ENCODE measurements around the gene S100A1. TPM values are rescaled to one million over a fixed set of nuclear protein-coding genes. Genes with fewer than 3 reads are reported as not detected.
"Not testable (repeated sequence)": the region's sequence is repeated elsewhere in the genome, so short reads cannot be mapped to it uniquely, and the experiment has no call there.

S100A1 gene
- total RNA-seq, 1 experiment from 2014 or later = not detected

- Mint-ChIP-seq H3K4me1 (ENCODE audit: low read depth, unreplicated experiment) (no peaks in the 10 kb centered on the region), H3K27ac (ENCODE audit: unreplicated experiment) (no peak overlapping the region), H3K9me3 (ENCODE audit: low read depth, unreplicated experiment) (no peaks in the 10 kb centered on the region), H3K36me3 (ENCODE audit: insufficient read depth, unreplicated experiment) (no peaks in the 10 kb centered on the region), H3K4me3 (ENCODE audit: low read depth, unreplicated experiment) (no peak overlapping the region), H3K27me3 (ENCODE audit: unreplicated experiment) (no peaks in the 10 kb centered on the region)
- no TSS peak for BruUV-seq (replicated peaks)
- no peak for DNase-seq
- TF ChIP-seq CTCF (IDR thresholded peaks at IDR 0.05; ENCODE audit: unreplicated experiment) = no peak
- CTCF ChIA-PET = interaction anchor here (0.7 kb wide), 1 partner anchor 25 kb away, joined by 3 read pairs; no protein-coding TSS in a partner anchor
- intact Hi-C loops (cut with micrococcal nuclease; ENCODE audit: unreplicated experiment) = no loop called here
These were observed 44.3 kb upstream of the S100A1 start for GRCh38 chr1:153583976-153584375.

GRCh38 chr1:153585006-153585405 lies 43.2 kb upstream of the S100A1 start:
- CTCF ChIA-PET = interaction anchor here (0.7 to 1.8 kb wide), 2 partner anchors 13 to 42 kb away, joined by 3 to 6 read pairs; partner anchors contain the start of gene S100A13
- Mint-ChIP-seq H3K36me3 (ENCODE audit: insufficient read depth, unreplicated experiment) (no peaks in the 10 kb centered on the region), H3K27ac (ENCODE audit: unreplicated experiment) (no peak overlapping the region), H3K9me3 (ENCODE audit: low read depth, unreplicated experiment) (no peaks in the 10 kb centered on the region), H3K4me3 (ENCODE audit: low read depth, unreplicated experiment) (no peak overlapping the region), H3K4me1 (ENCODE audit: low read depth, unreplicated experiment) (no peaks in the 10 kb centered on the region), H3K27me3 (ENCODE audit: unreplicated experiment) (no peaks in the 10 kb centered on the region)
- intact Hi-C loops (cut with micrococcal nuclease; ENCODE audit: unreplicated experiment) = no loop called here
- DNase-seq = no peak
- BruUV-seq (replicated peaks) = no TSS peak
- TF ChIP-seq CTCF (IDR thresholded peaks at IDR 0.05; ENCODE audit: unreplicated experiment) = no peak

- no peaks in the 10 kb centered on the region for H3K4me1 Mint-ChIP-seq (ENCODE audit: low read depth, unreplicated experiment)
- CTCF ChIA-PET = interaction anchor here (0.6 to 1.8 kb wide), 3 partner anchors 41 to 528 kb away, joined by 4 to 8 read pairs (median 6); partner anchors contain the start of gene S100A13
- no peaks in the 10 kb centered on the region for H3K36me3 Mint-ChIP-seq (ENCODE audit: insufficient read depth, unreplicated experiment)
- no peaks in the 10 kb centered on the region for H3K9me3 Mint-ChIP-seq (ENCODE audit: low read depth, unreplicated experiment)
- no peak overlapping the region for H3K4me3 Mint-ChIP-seq (ENCODE audit: low read depth, unreplicated experiment)
- no peak for TF ChIP-seq CTCF (IDR thresholded peaks at IDR 0.05; ENCODE audit: unreplicated experiment)
- intact Hi-C loops (cut with micrococcal nuclease; ENCODE audit: unreplicated experiment) = no loop called here
- no peak overlapping the region for H3K27ac Mint-ChIP-seq (ENCODE audit: unreplicated experiment)
- H3K27me3 Mint-ChIP-seq (ENCODE audit: unreplicated experiment) = no peaks in the 10 kb centered on the region
- DNase-seq = no peak
- no TSS peak for BruUV-seq (replicated peaks)
These were observed 41.9 kb upstream of the S100A1 start for GRCh38 chr1:153586347-153586746.

GRCh38 chr1:153587314-153587713 lies 40.9 kb upstream of the S100A1 start:
- Mint-ChIP-seq H3K36me3 (ENCODE audit: insufficient read depth, unreplicated experiment) (no peaks in the 10 kb centered on the region), H3K4me3 (ENCODE audit: low read depth, unreplicated experiment) (no peak overlapping the region), H3K27me3 (ENCODE audit: unreplicated experiment) (no peaks in the 10 kb centered on the region), H3K4me1 (ENCODE audit: low read depth, unreplicated experiment) (no peaks in the 10 kb centered on the region), H3K9me3 (ENCODE audit: low read depth, unreplicated experiment) (no peaks in the 10 kb centered on the region), H3K27ac (ENCODE audit: unreplicated experiment) (no peak overlapping the region)
- no TSS peak for BruUV-seq (replicated peaks)
- intact Hi-C loops (cut with micrococcal nuclease; ENCODE audit: unreplicated experiment) = no loop called here
- TF ChIP-seq CTCF (IDR thresholded peaks at IDR 0.05; ENCODE audit: unreplicated experiment) = no peak
- no peak for DNase-seq
- CTCF ChIA-PET = no interaction called here

- H3K36me3 Mint-ChIP-seq (ENCODE audit: insufficient read depth, unreplicated experiment); H3K27ac Mint-ChIP-seq (ENCODE audit: unreplicated experiment); intact Hi-C loops (cut with micrococcal nuclease; ENCODE audit: unreplicated experiment); H3K27me3 Mint-ChIP-seq (ENCODE audit: unreplicated experiment); H3K9me3 Mint-ChIP-seq (ENCODE audit: low read depth, unreplicated experiment); H3K4me1 Mint-ChIP-seq (ENCODE audit: low read depth, unreplicated experiment); H3K4me3 Mint-ChIP-seq (ENCODE audit: low read depth, unreplicated experiment); DNase-seq; BruUV-seq (replicated peaks): not testable (repeated sequence)
- CTCF ChIA-PET = interaction anchor here (0.8 to 1.4 kb wide), 2 partner anchors 21 to 39 kb away, joined by 4 to 7 read pairs; partner anchors contain the start of gene S100A13
These were observed 40.2 kb upstream of the S100A1 start for GRCh38 chr1:153588033-153588432.
